ENCODE measurements around the gene ZNF335.

ZNF335 gene

GRCh38 chr20:45925821-45926506 is 46.0 kb downstream of the ZNF335 start:
- Histone ChIP-seq H3K9me3 (ENCODE audit: control insufficient read depth, insufficient read depth, low read depth, low read length) (no peaks in the 10 kb centered on the region), H3K4me3 (ENCODE audit: low read depth, low read length) (no peak overlapping the region), H3K27ac (ENCODE audit: low read depth, low read length) (no peak overlapping the region), H3K4me1 (ENCODE audit: control insufficient read depth, insufficient read depth, low read length) (0 out of 2 replicates have a peak, but pooled peaks cover 3% of the 10 kb centered on the region), H3K36me3 (ENCODE audit: control insufficient read depth, insufficient read depth, low read length) (no peaks in the 10 kb centered on the region), H3K9ac (ENCODE audit: low read length) (no peak overlapping the region), H3K27me3 (ENCODE audit: control insufficient read depth, insufficient read depth, low read length) (no peaks in the 10 kb centered on the region)

- H3K9me3 ChIP-seq (ENCODE audit: control insufficient read depth, insufficient read depth, low read depth, low read length) = no peaks in the 10 kb centered on the region
- H3K4me1 ChIP-seq (ENCODE audit: control insufficient read depth, insufficient read depth, low read length) = 0 out of 2 replicates have a peak, but pooled peaks cover 3% of the 10 kb centered on the region
- no peak overlapping the region for H3K9ac ChIP-seq (ENCODE audit: low read length)
- H3K27ac ChIP-seq (ENCODE audit: low read depth, low read length) = no peak overlapping the region
- no peaks in the 10 kb centered on the region for H3K36me3 ChIP-seq (ENCODE audit: control insufficient read depth, insufficient read depth, low read length)
- H3K27me3 ChIP-seq (ENCODE audit: control insufficient read depth, insufficient read depth, low read length) = no peaks in the 10 kb centered on the region
- no peak overlapping the region for H3K4me3 ChIP-seq (ENCODE audit: low read depth, low read length)
Observed at GRCh38 chr20:45924391-45925261, 47.4 kb downstream of the ZNF335 start.

- H3K4me1 ChIP-seq (ENCODE audit: control insufficient read depth, insufficient read depth, low read length) = 0 out of 2 replicates have a peak, but pooled peaks cover 3% of the 10 kb centered on the region
Observed at GRCh38 chr20:45921337-45922189, 50.4 kb downstream of the ZNF335 start.

GRCh38 chr20:45920462-45921336 is 51.3 kb downstream of the ZNF335 start:
- H3K4me1 ChIP-seq (ENCODE audit: control insufficient read depth, insufficient read depth, low read length) = no peaks in the 10 kb centered on the region
- no peak overlapping the region for H3K27ac ChIP-seq (ENCODE audit: low read depth, low read length)
- no peaks in the 10 kb centered on the region for H3K36me3 ChIP-seq (ENCODE audit: control insufficient read depth, insufficient read depth, low read length)
- H3K9ac ChIP-seq (ENCODE audit: low read length) = no peak overlapping the region
- no peak overlapping the region for H3K4me3 ChIP-seq (ENCODE audit: low read depth, low read length)
- H3K9me3 ChIP-seq (ENCODE audit: control insufficient read depth, insufficient read depth, low read depth, low read length) = no peaks in the 10 kb centered on the region
- H3K27me3 ChIP-seq (ENCODE audit: control insufficient read depth, insufficient read depth, low read length) = no peaks in the 10 kb centered on the region

More at GRCh38 chr20:45921337-45922189, 50.4 kb downstream of the ZNF335 start:
- H3K27me3 ChIP-seq (ENCODE audit: control insufficient read depth, insufficient read depth, low read length) = no peaks in the 10 kb centered on the region
- H3K36me3 ChIP-seq (ENCODE audit: control insufficient read depth, insufficient read depth, low read length) = no peaks in the 10 kb centered on the region
- no peaks in the 10 kb centered on the region for H3K9me3 ChIP-seq (ENCODE audit: control insufficient read depth, insufficient read depth, low read depth, low read length)
- H3K4me3 ChIP-seq (ENCODE audit: low read depth, low read length) = no peak overlapping the region
- H3K27ac ChIP-seq (ENCODE audit: low read depth, low read length) = no peak overlapping the region
- no peak overlapping the region for H3K9ac ChIP-seq (ENCODE audit: low read length)

GRCh38 chr20:45919542-45920399 is 52.2 kb downstream of the ZNF335 start:
- no peaks in the 10 kb centered on the region for H3K36me3 ChIP-seq (ENCODE audit: control insufficient read depth, insufficient read depth, low read length)
- no peaks in the 10 kb centered on the region for H3K27me3 ChIP-seq (ENCODE audit: control insufficient read depth, insufficient read depth, low read length)
- H3K4me1 ChIP-seq (ENCODE audit: control insufficient read depth, insufficient read depth, low read length) = no peaks in the 10 kb centered on the region
- H3K4me3 ChIP-seq (ENCODE audit: low read depth, low read length) = no peak overlapping the region
- H3K9me3 ChIP-seq (ENCODE audit: control insufficient read depth, insufficient read depth, low read depth, low read length) = no peaks in the 10 kb centered on the region
- no peak overlapping the region for H3K27ac ChIP-seq (ENCODE audit: low read depth, low read length)
- H3K9ac ChIP-seq (ENCODE audit: low read length) = no peak overlapping the region

- H3K9ac ChIP-seq (ENCODE audit: low read length) = no peak overlapping the region
- H3K9me3 ChIP-seq (ENCODE audit: control insufficient read depth, insufficient read depth, low read depth, low read length) = no peaks in the 10 kb centered on the region
- no peak overlapping the region for H3K27ac ChIP-seq (ENCODE audit: low read depth, low read length)
- H3K36me3 ChIP-seq (ENCODE audit: control insufficient read depth, insufficient read depth, low read length) = no peaks in the 10 kb centered on the region
- H3K27me3 ChIP-seq (ENCODE audit: control insufficient read depth, insufficient read depth, low read length) = no peaks in the 10 kb centered on the region
- no peaks in the 10 kb centered on the region for H3K4me1 ChIP-seq (ENCODE audit: control insufficient read depth, insufficient read depth, low read length)
- H3K4me3 ChIP-seq (ENCODE audit: low read depth, low read length) = no peak overlapping the region
Observed at GRCh38 chr20:45918779-45919537, 53.0 kb downstream of the ZNF335 start.

- no peaks in the 10 kb centered on the region for H3K4me1 ChIP-seq (ENCODE audit: control insufficient read depth, insufficient read depth, low read length)
- H3K9me3 ChIP-seq (ENCODE audit: control insufficient read depth, insufficient read depth, low read depth, low read length) = no peaks in the 10 kb centered on the region
- no peak overlapping the region for H3K4me3 ChIP-seq (ENCODE audit: low read depth, low read length)
- no peak overlapping the region for H3K9ac ChIP-seq (ENCODE audit: low read length)
- no peaks in the 10 kb centered on the region for H3K36me3 ChIP-seq (ENCODE audit: control insufficient read depth, insufficient read depth, low read length)
- H3K27ac ChIP-seq (ENCODE audit: low read depth, low read length) = no peak overlapping the region
- H3K27me3 ChIP-seq (ENCODE audit: control insufficient read depth, insufficient read depth, low read length) = no peaks in the 10 kb centered on the region
Observed at GRCh38 chr20:45918182-45918737, 53.7 kb downstream of the ZNF335 start.

GRCh38 chr20:45917790-45918141 is 54.2 kb downstream of the ZNF335 start:
- Histone ChIP-seq H3K27me3 (ENCODE audit: control insufficient read depth, insufficient read depth, low read length) (no peaks in the 10 kb centered on the region), H3K9me3 (ENCODE audit: control insufficient read depth, insufficient read depth, low read depth, low read length) (no peaks in the 10 kb centered on the region), H3K36me3 (ENCODE audit: control insufficient read depth, insufficient read depth, low read length) (no peaks in the 10 kb centered on the region), H3K4me1 (ENCODE audit: control insufficient read depth, insufficient read depth, low read length) (no peaks in the 10 kb centered on the region), H3K27ac (ENCODE audit: low read depth, low read length) (no peak overlapping the region), H3K4me3 (ENCODE audit: low read depth, low read length) (no peak overlapping the region), H3K9ac (ENCODE audit: low read length) (no peak overlapping the region)

- H3K27me3 ChIP-seq (ENCODE audit: control insufficient read depth, insufficient read depth, low read length) = no peaks in the 10 kb centered on the region
- no peak overlapping the region for H3K27ac ChIP-seq (ENCODE audit: low read depth, low read length)
- H3K4me3 ChIP-seq (ENCODE audit: low read depth, low read length) = no peak overlapping the region
- no peaks in the 10 kb centered on the region for H3K9me3 ChIP-seq (ENCODE audit: control insufficient read depth, insufficient read depth, low read depth, low read length)
- H3K9ac ChIP-seq (ENCODE audit: low read length) = no peak overlapping the region
- H3K36me3 ChIP-seq (ENCODE audit: control insufficient read depth, insufficient read depth, low read length) = peaks cover 15% of the 10 kb centered on the region
- H3K4me1 ChIP-seq (ENCODE audit: control insufficient read depth, insufficient read depth, low read length) = peaks cover 5% of the 10 kb centered on the region
Observed at GRCh38 chr20:45913116-45913515, 58.9 kb downstream of the ZNF335 start.

Data from HUES6 (cell line).